ENCODE results near the gene KCNQ4.

KCNQ4 gene

GRCh38 chr1:40820251-40820797 lies 36.7 kb downstream of the KCNQ4 start:
- DNase-seq (ENCODE audit: low read depth in 2 of 2), result no peak

DNA sequence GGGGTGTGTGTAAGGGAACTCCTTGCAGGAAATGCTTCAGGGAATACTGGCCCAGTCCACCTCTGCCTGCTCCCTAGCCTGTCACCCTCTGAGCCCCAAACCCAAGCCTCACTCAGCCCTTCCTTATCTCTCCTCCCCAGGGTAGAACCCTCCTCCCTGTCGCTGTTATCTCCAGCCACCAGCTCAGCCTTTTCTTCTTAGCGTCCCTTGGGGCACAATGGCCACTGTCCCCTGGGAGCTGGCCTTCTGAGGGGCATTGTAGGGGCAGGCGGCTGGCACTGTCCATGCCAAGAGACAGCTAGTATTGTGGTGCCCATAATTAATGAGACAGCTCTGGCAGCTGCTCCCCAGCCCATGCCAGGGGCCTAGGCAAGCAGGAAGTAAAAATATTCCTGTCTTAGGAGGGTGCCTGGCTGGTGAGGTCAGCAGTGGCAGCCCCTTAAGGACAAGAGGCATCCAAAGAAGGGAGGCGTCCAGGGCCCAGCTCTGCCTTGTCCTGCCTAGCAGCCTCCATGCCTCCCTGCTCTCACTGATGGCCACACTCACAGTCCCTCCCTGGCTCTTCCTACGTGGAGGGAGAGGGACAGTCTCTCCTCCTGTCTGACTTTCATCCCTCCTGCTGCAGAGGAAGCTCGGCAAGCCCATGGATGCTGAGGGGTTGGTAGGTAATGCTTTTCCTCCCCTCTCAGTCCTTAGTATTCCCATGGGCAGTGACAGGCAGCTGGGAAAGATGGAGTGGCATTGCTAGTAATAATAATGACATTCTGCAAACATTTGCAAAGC lies 37.5 kb downstream of the KCNQ4 start:
- no peak for DNase-seq (ENCODE audit: low read depth in 2 of 2)

GRCh38 chr1:40822890-40823289 lies 39.3 kb downstream of the KCNQ4 start:
- DNase-seq (ENCODE audit: low read depth in 2 of 2), result no peak

GRCh38 chr1:40823345-40823744 lies 39.8 kb downstream of the KCNQ4 start:
- no peak for DNase-seq (ENCODE audit: low read depth in 2 of 2)

GRCh38 chr1:40823983-40824382 lies 40.4 kb downstream of the KCNQ4 start:
- DNase-seq (ENCODE audit: low read depth in 2 of 2), result no peak

GRCh38 chr1:40824591-40825434 lies 41.2 kb downstream of the KCNQ4 start:
- DNase-seq (ENCODE audit: low read depth in 2 of 2), result no peak

- no peak for DNase-seq (ENCODE audit: low read depth in 2 of 2)
Observed at GRCh38 chr1:40825435-40825788, 41.8 kb downstream of the KCNQ4 start.

- DNase-seq (ENCODE audit: low read depth in 2 of 2), result no peak
Observed at GRCh38 chr1:40825996-40826395, 42.4 kb downstream of the KCNQ4 start.

DNA sequence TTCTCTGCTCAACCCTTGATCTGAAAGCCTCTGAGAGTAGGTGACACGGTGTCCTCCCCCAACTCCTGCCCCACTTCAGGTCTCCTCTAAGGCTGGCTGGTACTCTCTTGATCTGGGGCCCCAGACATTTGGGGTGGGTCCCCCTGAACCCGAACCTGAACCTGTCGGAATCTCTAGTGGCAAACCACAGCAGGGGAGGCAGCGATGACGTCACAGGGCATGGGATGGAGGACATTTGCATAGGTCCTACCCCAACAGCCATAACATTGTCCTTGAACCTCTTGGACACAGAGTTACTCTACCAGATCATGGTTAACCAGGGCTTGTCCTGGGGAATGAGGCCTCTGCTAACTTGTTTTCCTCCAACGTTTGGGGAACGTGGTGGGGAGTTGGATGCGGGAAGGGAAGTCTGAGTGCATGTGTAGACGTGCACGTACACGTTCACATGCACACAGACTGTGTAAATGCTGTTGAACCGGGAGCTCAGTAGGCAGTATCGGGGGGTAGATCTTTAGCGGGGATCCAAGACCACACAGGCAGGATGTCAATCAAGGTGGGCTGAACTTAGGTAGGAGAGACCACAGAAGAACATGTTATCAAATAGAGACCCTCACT lies 46.2 kb downstream of the KCNQ4 start:
- no peak for DNase-seq (ENCODE audit: low read depth in 2 of 2)

DNA sequence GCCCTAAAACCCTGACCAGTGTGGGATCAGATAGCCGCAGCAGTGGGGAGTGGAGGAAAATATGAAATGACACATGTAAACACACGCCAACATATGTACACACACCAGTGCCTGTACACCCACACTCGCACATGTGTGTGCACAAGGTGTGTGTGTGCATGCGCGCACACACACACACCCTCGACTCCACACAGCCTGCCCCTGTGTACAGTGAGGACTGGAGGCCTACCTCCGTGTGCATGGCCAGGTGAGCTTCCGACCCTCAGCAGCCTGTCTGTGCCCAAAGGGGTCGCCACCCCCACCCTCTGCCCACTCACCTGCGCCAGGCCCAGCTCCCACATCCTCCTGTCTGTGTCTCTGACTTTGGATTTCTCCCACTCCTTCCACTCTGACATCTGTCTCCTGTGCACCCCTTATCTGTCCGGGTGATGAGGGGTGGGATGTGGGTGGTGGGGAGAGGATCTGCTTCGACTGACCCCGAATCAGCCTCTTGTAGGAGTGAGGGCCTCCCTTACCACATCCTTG lies 46.9 kb downstream of the KCNQ4 start:
- no peak for DNase-seq (ENCODE audit: low read depth in 2 of 2)

- no peak for DNase-seq (ENCODE audit: low read depth in 2 of 2)
Observed at GRCh38 chr1:40831001-40831732, 47.6 kb downstream of the KCNQ4 start.

DNA sequence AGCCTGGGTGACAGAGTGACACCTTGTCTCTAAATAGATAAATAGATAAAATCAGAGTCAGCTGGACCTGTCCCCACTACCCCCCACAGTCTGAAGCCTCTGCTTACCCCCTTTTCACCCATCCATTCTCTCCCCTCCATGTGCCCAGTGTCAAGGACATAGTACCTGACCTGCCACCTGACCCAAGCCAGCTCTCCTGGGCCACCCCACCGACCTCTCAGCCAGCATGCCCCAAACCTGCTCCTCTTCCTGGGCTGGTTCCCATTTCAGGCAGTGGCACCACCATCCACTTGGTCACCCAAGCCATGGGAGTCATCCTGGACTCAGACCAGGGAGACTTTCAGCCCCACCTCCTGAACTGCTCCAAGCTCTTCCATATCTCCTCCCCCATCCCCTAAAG lies 50.4 kb downstream of the KCNQ4 start:
- no peak for DNase-seq (ENCODE audit: low read depth in 2 of 2)

DNA sequence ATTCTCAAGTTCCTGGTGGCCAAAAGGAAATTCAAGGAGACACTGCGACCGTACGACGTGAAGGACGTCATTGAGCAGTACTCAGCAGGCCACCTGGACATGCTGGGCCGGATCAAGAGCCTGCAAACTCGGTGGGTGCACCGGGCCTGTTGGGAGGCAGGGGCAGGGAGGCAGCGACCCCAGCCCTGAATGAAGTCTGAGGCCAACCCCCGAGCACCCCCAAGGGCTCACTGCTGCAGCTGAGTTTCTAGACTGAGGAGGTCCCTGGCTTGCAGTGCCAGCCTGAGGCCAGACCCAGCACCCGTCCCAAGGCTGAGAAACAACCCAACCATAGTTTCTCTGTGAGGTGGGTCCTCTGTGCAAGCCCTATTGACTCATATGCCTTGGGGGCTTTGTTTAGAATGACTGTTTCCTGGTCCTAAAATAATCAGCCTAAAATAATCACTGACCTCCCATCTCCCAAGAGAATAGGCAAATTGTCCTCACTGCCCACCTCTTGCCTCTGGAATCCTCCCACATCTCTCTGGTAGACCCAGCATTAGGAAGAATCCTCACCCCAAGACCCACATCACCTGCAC lies 51.5 kb downstream of the KCNQ4 start:
- DNase-seq (ENCODE audit: low read depth in 2 of 2), result no peak

DNA sequence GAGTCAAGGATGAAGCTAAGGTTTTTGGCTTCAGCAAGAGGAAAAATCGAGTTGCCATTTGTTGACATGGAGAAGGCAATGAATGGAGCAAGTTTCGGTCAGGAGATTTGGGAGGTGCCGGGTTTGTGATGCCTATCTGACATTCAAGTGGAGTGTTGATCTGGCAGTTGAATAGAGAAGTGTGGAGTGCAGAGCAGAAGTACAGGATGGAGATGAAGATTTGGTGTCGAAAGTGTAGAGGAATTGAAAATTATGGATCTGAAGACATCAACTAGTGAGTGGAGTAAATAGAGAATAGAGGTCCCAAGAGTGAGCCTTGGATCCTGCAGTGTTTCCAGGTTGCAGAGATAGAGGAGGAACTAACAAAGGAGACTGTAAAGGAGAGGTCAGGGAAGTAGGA lies 52.7 kb downstream of the KCNQ4 start:
- DNase-seq (ENCODE audit: low read depth in 2 of 2), result no peak

GRCh38 chr1:40837601-40838000 lies 54.0 kb downstream of the KCNQ4 start:
- DNase-seq (ENCODE audit: low read depth in 2 of 2), result no peak

GRCh38 chr1:40838045-40838979 lies 54.7 kb downstream of the KCNQ4 start:
- DNase-seq (ENCODE audit: low read depth in 2 of 2), result no peak

DNA sequence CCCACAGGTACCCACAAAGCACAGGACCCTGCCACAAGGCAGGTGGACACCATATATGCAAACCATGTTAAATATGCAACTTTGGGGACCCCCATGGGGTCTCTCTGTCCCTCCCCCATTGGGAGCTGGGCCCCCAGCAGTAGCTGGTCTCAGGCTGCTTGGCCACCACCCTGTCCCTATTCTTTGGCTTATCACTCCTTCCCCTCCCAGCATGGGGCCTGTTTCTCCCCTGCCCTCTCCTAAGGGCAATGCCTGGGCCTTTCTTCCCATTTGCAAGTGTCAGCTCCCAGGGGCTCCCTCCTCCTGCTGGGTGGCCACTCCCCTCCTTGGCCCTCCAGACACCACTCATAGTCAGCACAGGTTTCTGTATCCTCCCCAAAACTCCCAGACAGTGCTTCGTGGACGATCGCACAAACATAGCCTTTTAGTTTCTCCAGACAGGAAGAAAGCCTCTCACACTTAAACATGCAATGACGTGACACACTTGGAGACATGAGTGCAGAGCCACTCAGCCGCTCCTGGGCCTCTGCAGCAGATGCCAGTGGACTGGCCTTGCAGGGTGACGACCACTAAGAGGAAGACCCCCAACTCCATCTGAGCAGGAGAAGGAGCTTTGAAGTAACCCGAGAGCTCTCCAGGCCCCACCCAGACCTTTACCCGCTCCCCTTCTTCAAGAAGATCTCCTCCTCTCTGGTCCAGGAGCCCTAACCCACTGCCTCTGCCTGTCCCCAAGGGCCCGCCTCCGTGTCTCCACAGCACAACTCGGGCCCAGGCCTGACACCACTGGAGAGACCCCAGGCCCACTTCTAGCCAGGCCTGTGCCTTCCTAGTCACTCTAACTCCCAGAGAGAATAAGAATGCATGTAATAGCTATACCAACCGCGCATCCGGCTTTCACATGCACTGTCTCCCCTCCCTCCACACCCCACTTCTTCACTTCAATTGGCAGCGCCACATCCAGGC lies 55.7 kb downstream of the KCNQ4 start:
- no peak for DNase-seq (ENCODE audit: low read depth in 2 of 2)

GRCh38 chr1:40839943-40840335 lies 56.4 kb downstream of the KCNQ4 start:
- no peak for DNase-seq (ENCODE audit: low read depth in 2 of 2)

Measured in stimulated activated CD8-positive, alpha-beta memory T cell treated with anti-CD3 and anti-CD28 coated beads, Interleukin-2, amount 100 ng/mL, for 48 hours (primary cell).